HL-60 (cell line): ENCODE measurements around the gene EEPD1.

ENCODE experiments used
- CTCF ChIP-seq: IDR thresholded peaks from one replicate; pipeline ENCODE4 v1.5.1; 2011; ENCODE audit warnings: low read length, control low read depth, inconsistent platforms; ENCODE audit not compliant: insufficient read depth
- REST ChIP-seq: IDR thresholded peaks from 2 replicates; pipeline ENCODE4 v1.6.1; 2012; ENCODE audit warnings: low read depth; ENCODE audit not compliant: insufficient replicate concordance

GRCh38 chr7:36182854-36183604 is 30.0 kb downstream of the EEPD1 start:
- TF ChIP-seq CTCF (no peak), REST (no peak)
